Measurements from ENCODE around the gene FBXW12.

FBXW12 gene

GRCh38 chr3:48410205-48411040 lies 38.4 kb downstream of the FBXW12 start:
- no peak overlapping the region for H2AFZ ChIP-seq (ENCODE audit: low read depth, low read length, severe bottlenecking)
- H3K9me2 ChIP-seq (replicated peaks; ENCODE audit: insufficient read depth, low read length) = no peaks in the 10 kb centered on the region
- no peaks in the 10 kb centered on the region for H3K79me2 ChIP-seq (ENCODE audit: insufficient read depth, low read length)
- H3K9me3 ChIP-seq (ENCODE audit: insufficient read depth, low read length) = no peaks in the 10 kb centered on the region
- no peak overlapping the region for H3K4me2 ChIP-seq (ENCODE audit: low read depth, low read length, poor library complexity, severe bottlenecking)
- H3K27ac ChIP-seq (ENCODE audit: low read depth, low read length) = no peak overlapping the region
- TF ChIP-seq, protein P1, sequence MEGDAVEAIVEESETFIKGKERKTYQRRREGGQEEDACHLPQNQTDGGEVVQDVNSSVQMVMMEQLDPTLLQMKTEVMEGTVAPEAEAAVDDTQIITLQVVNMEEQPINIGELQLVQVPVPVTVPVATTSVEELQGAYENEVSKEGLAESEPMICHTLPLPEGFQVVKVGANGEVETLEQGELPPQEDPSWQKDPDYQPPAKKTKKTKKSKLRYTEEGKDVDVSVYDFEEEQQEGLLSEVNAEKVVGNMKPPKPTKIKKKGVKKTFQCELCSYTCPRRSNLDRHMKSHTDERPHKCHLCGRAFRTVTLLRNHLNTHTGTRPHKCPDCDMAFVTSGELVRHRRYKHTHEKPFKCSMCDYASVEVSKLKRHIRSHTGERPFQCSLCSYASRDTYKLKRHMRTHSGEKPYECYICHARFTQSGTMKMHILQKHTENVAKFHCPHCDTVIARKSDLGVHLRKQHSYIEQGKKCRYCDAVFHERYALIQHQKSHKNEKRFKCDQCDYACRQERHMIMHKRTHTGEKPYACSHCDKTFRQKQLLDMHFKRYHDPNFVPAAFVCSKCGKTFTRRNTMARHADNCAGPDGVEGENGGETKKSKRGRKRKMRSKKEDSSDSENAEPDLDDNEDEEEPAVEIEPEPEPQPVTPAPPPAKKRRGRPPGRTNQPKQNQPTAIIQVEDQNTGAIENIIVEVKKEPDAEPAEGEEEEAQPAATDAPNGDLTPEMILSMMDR (IDR thresholded peaks at IDR 0.05; ENCODE audit: insufficient read depth, low read length, poor library complexity, severe bottlenecking) = no peak
- no peak for TF ChIP-seq EZH2phosphoT487 (conservative IDR thresholded peaks at IDR 0.05; ENCODE audit: low read length)
- no peaks in the 10 kb centered on the region for H3K27me3 ChIP-seq (ENCODE audit: low read length)
- H3K36me3 ChIP-seq (ENCODE audit: low read length) = no peaks in the 10 kb centered on the region
- no peak overlapping the region for H3K9ac ChIP-seq (ENCODE audit: low read length)
- no peak overlapping the region for H3K4me3 ChIP-seq (ENCODE audit: insufficient read depth, low read length, poor library complexity, severe bottlenecking)
- no peaks in the 10 kb centered on the region for H4K20me1 ChIP-seq (ENCODE audit: low read depth, low read length)
- no peaks in the 10 kb centered on the region for H3F3A ChIP-seq (ENCODE audit: insufficient read depth)

- H3K4me3 ChIP-seq (ENCODE audit: insufficient read depth, low read length, poor library complexity, severe bottlenecking) = no peak overlapping the region
- no peak overlapping the region for H2AFZ ChIP-seq (ENCODE audit: low read depth, low read length, severe bottlenecking)
- no peaks in the 10 kb centered on the region for H3F3A ChIP-seq (ENCODE audit: insufficient read depth)
- H3K36me3 ChIP-seq (ENCODE audit: low read length) = no peaks in the 10 kb centered on the region
- H3K9me2 ChIP-seq (replicated peaks; ENCODE audit: insufficient read depth, low read length) = no peaks in the 10 kb centered on the region
- no peak overlapping the region for H3K9ac ChIP-seq (ENCODE audit: low read length)
- H3K27ac ChIP-seq (ENCODE audit: low read depth, low read length) = no peak overlapping the region
- H4K20me1 ChIP-seq (ENCODE audit: low read depth, low read length) = no peaks in the 10 kb centered on the region
- H3K4me2 ChIP-seq (ENCODE audit: low read depth, low read length, poor library complexity, severe bottlenecking) = no peak overlapping the region
- H3K9me3 ChIP-seq (ENCODE audit: insufficient read depth, low read length) = no peaks in the 10 kb centered on the region
- no peaks in the 10 kb centered on the region for H3K27me3 ChIP-seq (ENCODE audit: low read length)
- H3K79me2 ChIP-seq (ENCODE audit: insufficient read depth, low read length) = no peaks in the 10 kb centered on the region
- no peak for TF ChIP-seq EZH2phosphoT487 (conservative IDR thresholded peaks at IDR 0.05; ENCODE audit: low read length)
- TF ChIP-seq, protein P1 (IDR thresholded peaks at IDR 0.05; ENCODE audit: insufficient read depth, low read length, poor library complexity, severe bottlenecking) = no peak
These were observed 39.1 kb downstream of the FBXW12 start for GRCh38 chr3:48411041-48411588.

DNA sequence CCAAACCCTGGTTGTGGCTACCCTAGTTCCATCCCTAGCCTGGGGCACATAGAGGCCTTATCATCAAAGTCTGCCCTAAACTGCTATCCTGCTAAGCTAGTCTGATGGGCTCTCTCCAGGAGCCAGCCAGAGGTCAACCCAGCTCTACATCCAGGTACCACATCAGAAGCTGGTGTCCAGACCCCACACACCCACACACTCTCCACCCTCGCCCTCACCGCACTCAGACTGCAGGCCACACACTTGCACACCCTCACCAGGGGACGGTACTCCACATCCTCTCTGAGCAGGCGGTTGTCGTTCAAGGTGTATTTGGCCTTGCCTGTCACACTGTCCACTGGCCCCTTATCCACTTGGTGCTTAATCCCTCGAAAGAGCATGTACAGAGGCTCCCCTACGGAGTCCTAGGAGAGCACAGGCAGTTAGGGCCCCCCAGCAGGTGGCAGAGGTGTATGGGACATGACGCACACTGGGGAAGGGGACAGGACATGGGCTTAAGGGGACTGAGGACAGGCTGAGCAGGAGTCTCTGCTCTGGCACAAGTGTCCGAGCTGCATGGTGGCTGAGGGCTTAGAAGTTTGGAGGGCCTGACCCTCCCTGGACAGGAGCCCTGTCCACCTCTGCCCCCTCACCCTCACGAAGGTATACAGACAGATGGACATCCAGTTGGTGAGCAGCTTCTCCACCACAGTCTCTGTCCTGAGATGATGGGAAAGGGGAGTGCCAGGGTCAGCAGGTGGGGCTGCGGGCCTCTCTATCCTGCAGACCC lies 39.8 kb downstream of the FBXW12 start:
- Histone ChIP-seq H3K79me2 (ENCODE audit: insufficient read depth, low read length) (no peaks in the 10 kb centered on the region), H3K27me3 (ENCODE audit: low read length) (no peaks in the 10 kb centered on the region), H4K20me1 (ENCODE audit: low read depth, low read length) (no peaks in the 10 kb centered on the region), H3K27ac (ENCODE audit: low read depth, low read length) (no peak overlapping the region), H3K9ac (ENCODE audit: low read length) (no peak overlapping the region), H3K36me3 (ENCODE audit: low read length) (no peaks in the 10 kb centered on the region), H3F3A (ENCODE audit: insufficient read depth) (no peaks in the 10 kb centered on the region), H3K4me2 (ENCODE audit: low read depth, low read length, poor library complexity, severe bottlenecking) (no peak overlapping the region), H3K4me3 (ENCODE audit: insufficient read depth, low read length, poor library complexity, severe bottlenecking) (no peak overlapping the region), H2AFZ (ENCODE audit: low read depth, low read length, severe bottlenecking) (no peak overlapping the region), H3K9me3 (ENCODE audit: insufficient read depth, low read length) (no peaks in the 10 kb centered on the region), H3K9me2 (replicated peaks; ENCODE audit: insufficient read depth, low read length) (no peaks in the 10 kb centered on the region)
- TF ChIP-seq, protein P1 (IDR thresholded peaks at IDR 0.05; ENCODE audit: insufficient read depth, low read length, poor library complexity, severe bottlenecking) = no peak
- no peak for TF ChIP-seq EZH2phosphoT487 (conservative IDR thresholded peaks at IDR 0.05; ENCODE audit: low read length)

Data from SU-DHL-6 (cell line).